Measurements from ENCODE around the gene MAPK8IP3.

GRCh38 chr16:1779741-1780676 lies 74.0 kb downstream of the MAPK8IP3 start:
- TF ChIP-seq, protein P1, sequence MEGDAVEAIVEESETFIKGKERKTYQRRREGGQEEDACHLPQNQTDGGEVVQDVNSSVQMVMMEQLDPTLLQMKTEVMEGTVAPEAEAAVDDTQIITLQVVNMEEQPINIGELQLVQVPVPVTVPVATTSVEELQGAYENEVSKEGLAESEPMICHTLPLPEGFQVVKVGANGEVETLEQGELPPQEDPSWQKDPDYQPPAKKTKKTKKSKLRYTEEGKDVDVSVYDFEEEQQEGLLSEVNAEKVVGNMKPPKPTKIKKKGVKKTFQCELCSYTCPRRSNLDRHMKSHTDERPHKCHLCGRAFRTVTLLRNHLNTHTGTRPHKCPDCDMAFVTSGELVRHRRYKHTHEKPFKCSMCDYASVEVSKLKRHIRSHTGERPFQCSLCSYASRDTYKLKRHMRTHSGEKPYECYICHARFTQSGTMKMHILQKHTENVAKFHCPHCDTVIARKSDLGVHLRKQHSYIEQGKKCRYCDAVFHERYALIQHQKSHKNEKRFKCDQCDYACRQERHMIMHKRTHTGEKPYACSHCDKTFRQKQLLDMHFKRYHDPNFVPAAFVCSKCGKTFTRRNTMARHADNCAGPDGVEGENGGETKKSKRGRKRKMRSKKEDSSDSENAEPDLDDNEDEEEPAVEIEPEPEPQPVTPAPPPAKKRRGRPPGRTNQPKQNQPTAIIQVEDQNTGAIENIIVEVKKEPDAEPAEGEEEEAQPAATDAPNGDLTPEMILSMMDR (conservative IDR thresholded peaks at IDR 0.05; ENCODE audit: low read depth, low read length): no peak
- TF ChIP-seq EZH2 (IDR thresholded peaks at IDR 0.05; ENCODE audit: low read length, unreplicated experiment): no peak
